Keratinocyte (primary cell): ENCODE measurements around the gene CNN2.

Experiments
- CTCF ChIP-seq, 3 experiments: IDR thresholded peaks in 1 of 3; conservative IDR thresholded peaks in 1 of 3; optimal IDR thresholded peaks in 1 of 3; 2 replicates in 2 of 3; 3 replicates in 1 of 3; pipeline versions ENCODE3 to v1.5.1; 2011; ENCODE audit warnings: low read length in 3 of 3, mild to moderate bottlenecking in 3 of 3, moderate library complexity in 2 of 3, control low read depth in 1 of 3, inconsistent platforms in 1 of 3; ENCODE audit not compliant: insufficient read depth in 2 of 3; ENCODE audit errors: extremely low read depth in 1 of 3
- EZH2 ChIP-seq: IDR thresholded peaks from one replicate; pipeline ENCODE4 v1.6.1; 2012; ENCODE audit warnings: inconsistent platforms, mild to moderate bottlenecking, low read length, moderate library complexity

- TF ChIP-seq CTCF (optimal IDR thresholded peaks at IDR 0.05 in 1 of 3, IDR thresholded peaks at IDR 0.05 in 1 of 3, conservative IDR thresholded peaks at IDR 0.05 in 1 of 3; ENCODE audit: extremely low read depth in 1 of 3, insufficient read depth in 2 of 3, low read length in 3 of 3): no peak
- TF ChIP-seq EZH2: no peak
Observed at GRCh38 chr19:993361-993830, 33.0 kb upstream of the CNN2 start.
